Spleen (tissue), 7 donors: ENCODE results near the gene AGAP2.

Experiments
- CTCF ChIP-seq, 11 experiments: fragments of 200-600 bp in 7 of 11; fragments of 450-650 bp in 4 of 11; sonication (generic) in 4 of 11; IDR thresholded peaks in 8 of 11; conservative IDR thresholded peaks in 3 of 11; 1 replicate in 7 of 11; 2 replicates in 4 of 11; pipeline versions ENCODE4 v1.4.0 to v1.8.0; 2016 to 2021; ENCODE audit warnings: antibody characterized with exemption in 11 of 11, inconsistent platforms in 4 of 11, mild to moderate bottlenecking in 1 of 11
- POLR2A ChIP-seq, 3 donors: fragments of 450-650 bp; IDR thresholded peaks; one replicate each; pipeline ENCODE4 v1.5.1; 2017; ENCODE audit warnings: antibody characterized with exemption in 3 of 3, mild to moderate bottlenecking in 1 of 3
- POLR2AphosphoS5 ChIP-seq, 3 donors: sonication (generic); formaldehyde crosslinking; IDR thresholded peaks; one replicate each; pipeline ENCODE4 v1.5.1; 2017; ENCODE audit warnings: antibody characterized with exemption in 3 of 3
- donor health status: DM: no; HTN: no; CAD: no; lungs with moderate emphysema.
- donor health status: DM: no; HTN: no; CAD: no.
- donor health status: DM: no; HTN: no; CAD: no.

GRCh38 chr12:57746025-57746424 lies 7.5 kb upstream of the AGAP2 start:
- TF ChIP-seq POLR2AphosphoS5 (IDR thresholded peaks at IDR 0.05) = no peak
- TF ChIP-seq POLR2A (IDR thresholded peaks at IDR 0.05) = no peak
- no peak for TF ChIP-seq CTCF (IDR thresholded peaks at IDR 0.05 in 8 of 11, conservative IDR thresholded peaks at IDR 0.05 in 3 of 11)
